MM.1S (cell line): ENCODE data around the gene NTRK3.

ENCODE experiments used
- CTCF ChIP-seq: fragments of 300-600 bp; sonication (generic); IDR thresholded peaks from 2 replicates; pipeline ENCODE4 v1.5.1; 2016; ENCODE audit warnings: antibody characterized with exemption, low read length, mixed read lengths
- EZH2 ChIP-seq: fragments of 300-600 bp; sonication (generic); optimal IDR thresholded peaks from 2 replicates; pipeline ENCODE3; 2017; ENCODE audit warnings: low read depth, mild to moderate bottlenecking, antibody characterized with exemption, low read length, mixed read lengths
- EZH2phosphoT487 ChIP-seq: fragments of 300-600 bp; sonication (generic); IDR thresholded peaks from 2 replicates; pipeline ENCODE4 v1.6.1; 2018; ENCODE audit warnings: antibody characterized with exemption, low read length

GRCh38 chr15:88190232-88190631, 66.3 kb downstream of the NTRK3 start:
- no peak for TF ChIP-seq EZH2
- TF ChIP-seq CTCF, result no peak
- TF ChIP-seq EZH2phosphoT487, result no peak
